Suprapubic skin (tissue), 4 donors: ENCODE measurements around the gene SND1. TPM values are rescaled to one million over a fixed set of nuclear protein-coding genes. Genes with fewer than 3 reads are reported as not detected.

Experiments used
- DNase-seq, 2 donors: peaks; one replicate each; pipeline ENCODE4 v3.0.0-alpha.2; 2019; ENCODE audit warnings: low spot score in 2 of 2
- H3K27ac ChIP-seq: fragments of 200-600 bp; sonication (generic); one replicate; pipeline ENCODE4 v1.5.1; 2019
- H3K27me3 ChIP-seq: fragments of 200-600 bp; sonication (generic); one replicate; pipeline ENCODE4 v1.5.1; 2019
- H3K36me3 ChIP-seq: fragments of 200-600 bp; sonication (generic); one replicate; pipeline ENCODE4 v1.5.1; 2019
- H3K4me1 ChIP-seq: fragments of 200-600 bp; sonication (generic); one replicate; pipeline ENCODE4 v1.5.1; 2019
- H3K4me3 ChIP-seq: fragments of 200-600 bp; sonication (generic); one replicate; pipeline ENCODE4 v1.5.1; 2019; ENCODE audit warnings: mild to moderate bottlenecking
- H3K9me3 ChIP-seq: fragments of 200-600 bp; sonication (generic); one replicate; pipeline ENCODE4 v1.5.1; 2019
- EP300 ChIP-seq: sonication (generic); formaldehyde crosslinking; IDR thresholded peaks from one replicate; pipeline ENCODE4 v1.6.1; 2017; ENCODE audit warnings: antibody characterized with exemption
- POLR2A ChIP-seq, 2 donors: fragments of 450-650 bp; IDR thresholded peaks; one replicate each; pipeline ENCODE4 v1.6.1; 2017; ENCODE audit warnings: antibody characterized with exemption in 2 of 2, mild to moderate bottlenecking in 2 of 2, moderate library complexity in 2 of 2
- POLR2AphosphoS5 ChIP-seq, 3 donors: sonication (generic); formaldehyde crosslinking; IDR thresholded peaks; one replicate each; pipeline ENCODE4 v1.6.1; 2017; ENCODE audit warnings: antibody characterized with exemption in 3 of 3
- WGBS: methylation state at CpG from one replicate; pipeline ENCODE4 v1.1.5; 2018; 5-methylcytosine and 5-hydroxymethylcytosine counted together
- total RNA-seq, 4 donors: library from RNA; depleted of rRNA; stranded (reverse); fragments of >200 nt; gene quantifications; one replicate each; pipeline ENCODE4 v1.1.0, GENCODE V29; 2016
- TF ChIP-seq, protein P1 (sequence below), 2 donors: fragments of 200-600 bp in 1 of 2; fragments of 450-650 bp in 1 of 2; sonication (generic) in 1 of 2; IDR thresholded peaks; one replicate each; pipeline ENCODE4 v1.5.1; 2016 to 2019; ENCODE audit warnings: antibody characterized with exemption in 2 of 2, mild to moderate bottlenecking in 1 of 2, moderate library complexity in 1 of 2

The SND1 gene
- total RNA-seq, 4 donors from 2014 or later, result 72.2 to 99.8 (median 77.2) TPM

DNA sequence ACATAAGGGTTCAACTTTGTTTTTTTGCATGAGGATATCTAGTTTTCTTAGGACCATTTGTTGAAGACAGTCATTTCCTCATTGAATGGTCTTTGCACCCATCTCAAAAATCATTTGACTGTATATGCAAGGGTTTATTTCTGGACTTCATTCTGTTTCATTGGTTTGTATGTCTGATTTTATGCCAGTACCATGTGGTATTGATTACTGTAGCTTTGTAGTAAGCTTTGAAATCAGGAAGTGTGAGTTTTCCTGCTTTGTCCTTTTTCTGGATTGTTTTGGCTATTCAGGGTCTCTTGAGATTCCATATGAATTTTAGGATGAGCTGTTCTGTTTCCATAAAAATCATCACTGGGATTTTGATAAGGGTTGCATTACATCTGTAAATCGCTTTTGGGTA lies 63.9 kb downstream of the SND1 start:
- 77% methylated on average over 1 of the region's 1 CpG for WGBS
- Histone ChIP-seq H3K4me3 (no peak overlapping the region), H3K4me1 (peaks cover 10% of the 10 kb centered on the region), H3K9me3 (no peaks in the 10 kb centered on the region), H3K36me3 (peaks cover 14% of the 10 kb centered on the region), H3K27me3 (no peaks in the 10 kb centered on the region), H3K27ac (no peak overlapping the region)
- TF ChIP-seq POLR2A (IDR thresholded peaks at IDR 0.05), result no peak
- TF ChIP-seq, protein P1, sequence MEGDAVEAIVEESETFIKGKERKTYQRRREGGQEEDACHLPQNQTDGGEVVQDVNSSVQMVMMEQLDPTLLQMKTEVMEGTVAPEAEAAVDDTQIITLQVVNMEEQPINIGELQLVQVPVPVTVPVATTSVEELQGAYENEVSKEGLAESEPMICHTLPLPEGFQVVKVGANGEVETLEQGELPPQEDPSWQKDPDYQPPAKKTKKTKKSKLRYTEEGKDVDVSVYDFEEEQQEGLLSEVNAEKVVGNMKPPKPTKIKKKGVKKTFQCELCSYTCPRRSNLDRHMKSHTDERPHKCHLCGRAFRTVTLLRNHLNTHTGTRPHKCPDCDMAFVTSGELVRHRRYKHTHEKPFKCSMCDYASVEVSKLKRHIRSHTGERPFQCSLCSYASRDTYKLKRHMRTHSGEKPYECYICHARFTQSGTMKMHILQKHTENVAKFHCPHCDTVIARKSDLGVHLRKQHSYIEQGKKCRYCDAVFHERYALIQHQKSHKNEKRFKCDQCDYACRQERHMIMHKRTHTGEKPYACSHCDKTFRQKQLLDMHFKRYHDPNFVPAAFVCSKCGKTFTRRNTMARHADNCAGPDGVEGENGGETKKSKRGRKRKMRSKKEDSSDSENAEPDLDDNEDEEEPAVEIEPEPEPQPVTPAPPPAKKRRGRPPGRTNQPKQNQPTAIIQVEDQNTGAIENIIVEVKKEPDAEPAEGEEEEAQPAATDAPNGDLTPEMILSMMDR (IDR thresholded peaks at IDR 0.05), result no peak
- no peak for TF ChIP-seq POLR2AphosphoS5 (IDR thresholded peaks at IDR 0.05)
- TF ChIP-seq EP300, result no peak
- DNase-seq, result no peak

DNA sequence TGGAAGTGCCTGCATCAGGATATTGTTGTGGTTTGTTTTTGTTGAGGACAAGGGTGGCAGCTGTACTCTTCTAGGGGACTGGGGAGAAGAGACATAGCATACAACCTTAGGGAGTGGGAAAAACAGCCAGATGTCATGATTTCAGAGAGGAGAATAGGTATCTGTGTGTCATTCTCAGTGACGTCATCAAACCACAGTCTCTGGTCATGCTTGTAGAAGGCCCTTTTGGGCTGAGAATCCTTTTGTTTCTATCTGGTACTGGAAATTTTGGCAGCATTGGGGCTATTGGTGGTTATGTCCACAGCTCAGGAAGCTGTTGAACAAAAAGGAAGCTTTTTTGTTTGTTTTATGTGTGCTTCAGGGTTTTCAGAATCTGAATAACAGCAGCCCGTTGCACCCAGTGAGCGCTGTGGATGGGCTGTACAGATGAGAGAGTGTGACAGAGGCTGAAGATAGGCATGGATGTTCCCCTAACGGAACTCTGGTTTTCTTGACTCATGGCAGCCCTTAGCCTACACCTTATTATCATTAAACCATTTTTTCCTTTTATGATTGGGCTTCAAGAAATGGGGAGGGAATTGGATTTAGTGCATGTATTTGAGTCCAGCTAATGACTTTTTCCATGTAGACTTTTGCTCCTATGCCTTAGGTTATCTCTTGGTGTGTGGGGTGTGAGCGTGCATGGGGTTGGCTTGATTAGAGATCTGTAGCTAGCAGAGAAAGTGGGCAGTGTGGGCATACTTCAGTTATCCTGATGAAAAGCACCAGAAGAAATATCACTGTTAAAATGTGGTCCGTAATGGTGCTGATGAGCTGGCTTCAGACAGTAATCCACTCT lies 65.7 kb downstream of the SND1 start:
- Histone ChIP-seq H3K4me1 (peaks cover 10% of the 10 kb centered on the region), H3K27me3 (no peaks in the 10 kb centered on the region), H3K27ac (no peak overlapping the region), H3K4me3 (no peak overlapping the region), H3K36me3 (peaks cover 23% of the 10 kb centered on the region), H3K9me3 (no peaks in the 10 kb centered on the region)
- TF ChIP-seq EP300, result no peak
- TF ChIP-seq POLR2A (IDR thresholded peaks at IDR 0.05), result no peak
- TF ChIP-seq, protein P1 (IDR thresholded peaks at IDR 0.05), result no peak
- TF ChIP-seq POLR2AphosphoS5 (IDR thresholded peaks at IDR 0.05), result no peak
- DNase-seq, result no peak
- WGBS, result 93% methylated on average over 6 of the region's 6 CpGs

DNA sequence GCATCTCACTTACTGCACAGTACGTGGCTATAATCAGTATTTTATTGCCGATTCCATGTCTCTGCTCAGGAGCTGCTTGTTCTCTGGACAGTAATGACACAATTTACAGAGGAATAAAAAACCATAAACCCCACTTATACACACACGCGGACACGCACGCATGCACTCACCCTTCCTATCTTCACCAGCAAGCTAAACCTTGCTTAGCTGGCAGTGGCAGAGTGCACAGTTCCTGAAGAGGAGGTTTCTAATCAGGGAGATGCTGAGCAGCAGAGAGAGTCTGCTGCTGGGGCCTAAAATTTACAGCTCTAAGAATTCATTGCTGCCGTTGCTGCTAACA lies 66.3 kb downstream of the SND1 start:
- Histone ChIP-seq H3K27ac (no peak overlapping the region), H3K9me3 (no peaks in the 10 kb centered on the region), H3K4me3 (no peak overlapping the region), H3K27me3 (no peaks in the 10 kb centered on the region), H3K4me1 (peaks cover 6% of the 10 kb centered on the region), H3K36me3 (peaks cover 26% of the 10 kb centered on the region)
- WGBS, result 93% methylated on average over 7 of the region's 7 CpGs
- TF ChIP-seq, protein P1 (IDR thresholded peaks at IDR 0.05), result no peak
- TF ChIP-seq POLR2A (IDR thresholded peaks at IDR 0.05) (no peak), EP300 (no peak), POLR2AphosphoS5 (IDR thresholded peaks at IDR 0.05) (no peak)
- DNase-seq, result no peak

GRCh38 chr7:127726476-127726875 lies 74.5 kb downstream of the SND1 start:
- DNase-seq, result no peak
- H3K4me3 ChIP-seq, result no peak overlapping the region
- peaks cover 4% of the 10 kb centered on the region for H3K4me1 ChIP-seq
- no peak overlapping the region for H3K27ac ChIP-seq
- TF ChIP-seq, protein P1 (IDR thresholded peaks at IDR 0.05), result no peak
- TF ChIP-seq POLR2AphosphoS5 (IDR thresholded peaks at IDR 0.05), result no peak
- TF ChIP-seq EP300, result no peak
- TF ChIP-seq POLR2A (IDR thresholded peaks at IDR 0.05), result no peak
- peaks cover 41% of the 10 kb centered on the region for H3K36me3 ChIP-seq
- H3K9me3 ChIP-seq, result no peaks in the 10 kb centered on the region
- H3K27me3 ChIP-seq, result no peaks in the 10 kb centered on the region
- WGBS, result 84% methylated on average over 3 of the region's 3 CpGs

GRCh38 chr7:127730658-127731276 lies 78.8 kb downstream of the SND1 start:
- no peak for DNase-seq
- no peaks in the 10 kb centered on the region for H3K27me3 ChIP-seq
- TF ChIP-seq, protein P1 (IDR thresholded peaks at IDR 0.05), result no peak
- no peak for TF ChIP-seq POLR2A (IDR thresholded peaks at IDR 0.05)
- no peak for TF ChIP-seq EP300
- no peak for TF ChIP-seq POLR2AphosphoS5 (IDR thresholded peaks at IDR 0.05)
- no peaks in the 10 kb centered on the region for H3K9me3 ChIP-seq
- H3K4me1 ChIP-seq, result peaks cover 4% of the 10 kb centered on the region
- 89% methylated on average over 13 of the region's 13 CpGs for WGBS
- no peak overlapping the region for H3K4me3 ChIP-seq
- peaks cover 37% of the 10 kb centered on the region for H3K36me3 ChIP-seq
- H3K27ac ChIP-seq, result no peak overlapping the region
